Keratinocyte (primary cell): Measurements from ENCODE around the gene GATA2. TPM values are rescaled to one million over a fixed set of nuclear protein-coding genes. Genes with fewer than 3 reads are reported as not detected.

Experiments
- DNase-seq: peaks from one replicate; pipeline ENCODE4 v3.0.0-alpha.2; 2011; ENCODE audit warnings: low read depth, missing footprints, low spot score
- FAIRE-seq: peaks from 2 replicates; lab custom pipeline; 2011; peaks lifted over from hg19 to GRCh38; lab: Jason Lieb, UNC
- H2AFZ ChIP-seq: 2 replicates; pipeline ENCODE4 v1.6.0; 2012; ENCODE audit warnings: low read length, control low read depth, inconsistent platforms; ENCODE audit not compliant: control insufficient read depth
- H3K27ac ChIP-seq: 2 replicates; pipeline ENCODE4 v1.5.1; 2011; ENCODE audit warnings: low read length; ENCODE audit not compliant: control insufficient read depth, insufficient read depth
- H3K27me3 ChIP-seq: 3 replicates; pipeline ENCODE4 v1.6.0; 2011; ENCODE audit warnings: low read length; ENCODE audit not compliant: control insufficient read depth, insufficient read depth; ENCODE audit errors: extremely low read depth
- H3K36me3 ChIP-seq, 2 experiments: 2 replicates in 1 of 2; 3 replicates in 1 of 2; pipeline ENCODE4 v1.5.1; 2011; ENCODE audit warnings: low read length in 2 of 2, mild to moderate bottlenecking in 1 of 2; ENCODE audit not compliant: control insufficient read depth in 2 of 2, insufficient read depth in 2 of 2; ENCODE audit errors: extremely low read depth in 1 of 2
- H3K4me1 ChIP-seq: 3 replicates; pipeline ENCODE4 v1.5.1; 2011; ENCODE audit warnings: low read length; ENCODE audit not compliant: control insufficient read depth, insufficient read depth; ENCODE audit errors: extremely low read depth
- H3K4me2 ChIP-seq: 3 replicates; pipeline ENCODE4 v1.6.0; 2011; ENCODE audit warnings: low read depth, low read length; ENCODE audit not compliant: control insufficient read depth, insufficient read depth; ENCODE audit errors: extremely low read depth
- H3K4me3 ChIP-seq, 3 experiments: fragments of 200-600 bp in 1 of 3; sonication (generic) in 1 of 3; 2 replicates in 2 of 3; 3 replicates in 1 of 3; pipeline ENCODE4 v1.5.1; 2011 to 2016; ENCODE audit warnings: low read length in 3 of 3, mild to moderate bottlenecking in 3 of 3, control low read depth in 2 of 3, inconsistent platforms in 1 of 3, low read depth in 1 of 3, mixed read lengths in 1 of 3, mixed run types in 1 of 3, moderate library complexity in 1 of 3; ENCODE audit not compliant: control insufficient read depth in 2 of 3, insufficient read depth in 2 of 3; ENCODE audit errors: extremely low read depth in 1 of 3
- H3K79me2 ChIP-seq: 2 replicates; pipeline ENCODE4 v1.6.0; 2012; ENCODE audit warnings: low read length; ENCODE audit not compliant: control insufficient read depth, insufficient read depth
- H3K9ac ChIP-seq: 3 replicates; pipeline ENCODE4 v1.6.0; 2011; ENCODE audit warnings: low read length; ENCODE audit not compliant: control insufficient read depth, insufficient read depth; ENCODE audit errors: extremely low read depth
- H3K9me1 ChIP-seq: 3 replicates; pipeline ENCODE4 v1.6.0; 2011; ENCODE audit warnings: low read length; ENCODE audit not compliant: control insufficient read depth, insufficient read depth; ENCODE audit errors: extremely low read depth
- H3K9me3 ChIP-seq: 2 replicates; pipeline ENCODE4 v1.5.1; 2012; ENCODE audit warnings: low read depth, low read length; ENCODE audit not compliant: control insufficient read depth
- H4K20me1 ChIP-seq: 3 replicates; pipeline ENCODE4 v1.6.0; 2011; ENCODE audit warnings: low read length; ENCODE audit not compliant: control insufficient read depth, insufficient read depth; ENCODE audit errors: extremely low read depth
- CTCF ChIP-seq, 3 experiments: IDR thresholded peaks in 1 of 3; conservative IDR thresholded peaks in 1 of 3; optimal IDR thresholded peaks in 1 of 3; 2 replicates in 2 of 3; 3 replicates in 1 of 3; pipeline versions ENCODE3 to v1.5.1; 2011; ENCODE audit warnings: low read length in 3 of 3, mild to moderate bottlenecking in 3 of 3, moderate library complexity in 2 of 3, control low read depth in 1 of 3, inconsistent platforms in 1 of 3; ENCODE audit not compliant: insufficient read depth in 2 of 3; ENCODE audit errors: extremely low read depth in 1 of 3
- EZH2 ChIP-seq: IDR thresholded peaks from one replicate; pipeline ENCODE4 v1.6.1; 2012; ENCODE audit warnings: inconsistent platforms, mild to moderate bottlenecking, low read length, moderate library complexity
- dilution Hi-C: fragments of 300-500 bp; cut with MboI; formaldehyde crosslinking; loops from one replicate; pipeline ENCODE4 v1.7.0; 2020; ENCODE audit warnings: low sequenced_read_pairs; ENCODE audit not compliant: extremely low pct_ligation_motif_present
- polyA plus RNA-seq, 5 experiments: library from polyadenylated mRNA; depleted of rRNA in 3 of 5; stranded (reverse) in 3 of 5; stranded (forward) in 1 of 5; unstranded in 1 of 5; fragments of >200 nt; gene quantifications; 1 replicate in 1 of 5; 2 replicates in 3 of 5; 3 replicates in 1 of 5; pipeline versions ENCODE4 v1.2.1 to v1.2.3, GENCODE V29; 2011 to 2012; ENCODE audit warnings: missing spikeins in 2 of 5, low read depth in 1 of 5, low replicate concordance in 1 of 5

The GATA2 gene
- polyA plus RNA-seq, 1 donor (not counting 4 experiments of a cell fraction or from before 2014, with no cell fraction given) = not detected

- Histone ChIP-seq H3K9me3 (no peaks in the 10 kb centered on the region), H3K79me2 (no peaks in the 10 kb centered on the region), H3K4me1 (no peaks in the 10 kb centered on the region), H3K9me1 (no peaks in the 10 kb centered on the region), H3K36me3 (no peaks in the 10 kb centered on the region), H3K4me3 (no peak overlapping the region), H2AFZ (no peak overlapping the region), H3K9ac (no peak overlapping the region), H3K27ac (no peak overlapping the region), H3K4me2 (no peak overlapping the region), H3K27me3 (peaks cover 15% of the 10 kb centered on the region), H4K20me1 (no peaks in the 10 kb centered on the region)
- FAIRE-seq = no peak
- DNase-seq = no peak
- TF ChIP-seq EZH2 (no peak), CTCF (optimal IDR thresholded peaks at IDR 0.05 in 1 of 3, IDR thresholded peaks at IDR 0.05 in 1 of 3, conservative IDR thresholded peaks at IDR 0.05 in 1 of 3; ENCODE audit: extremely low read depth in 1 of 3, insufficient read depth in 2 of 3, low read length in 3 of 3) (no peak)
- dilution Hi-C loops = no loop called here
Measured at GRCh38 chr3:128443771-128444170, 49.2 kb downstream of the GATA2 start.

GRCh38 chr3:128442949-128443348 lies 50.1 kb downstream of the GATA2 start:
- Histone ChIP-seq H3K4me3 (no peak overlapping the region), H3K4me1 (no peaks in the 10 kb centered on the region), H3K4me2 (no peak overlapping the region), H3K36me3 (no peaks in the 10 kb centered on the region), H3K27ac (no peak overlapping the region), H3K9ac (no peak overlapping the region), H3K79me2 (no peaks in the 10 kb centered on the region), H4K20me1 (no peaks in the 10 kb centered on the region), H3K9me1 (no peaks in the 10 kb centered on the region), H2AFZ (no peak overlapping the region), H3K9me3 (no peaks in the 10 kb centered on the region), H3K27me3 (peaks cover 15% of the 10 kb centered on the region)
- TF ChIP-seq CTCF (optimal IDR thresholded peaks at IDR 0.05 in 1 of 3, IDR thresholded peaks at IDR 0.05 in 1 of 3, conservative IDR thresholded peaks at IDR 0.05 in 1 of 3; ENCODE audit: extremely low read depth in 1 of 3, insufficient read depth in 2 of 3, low read length in 3 of 3) (no peak), EZH2 (no peak)
- dilution Hi-C loops = no loop called here
- FAIRE-seq (no peak), DNase-seq (no peak)
